H9 (cell line): Measurements from ENCODE around the gene GRID1. TPM values are rescaled to one million over a fixed set of nuclear protein-coding genes. Genes with fewer than 3 reads are reported as not detected.

Source experiments
- DNase-seq: peaks from one replicate; pipeline ENCODE4 v3.0.0-alpha.2; 2017
- H2AFZ ChIP-seq: one replicate; pipeline ENCODE4 v1.6.1; 2013; ENCODE audit warnings: mild to moderate bottlenecking, low read length, control low read depth, moderate library complexity
- H2AK5ac ChIP-seq: 2 replicates; pipeline ENCODE4 v1.6.1; 2013; ENCODE audit warnings: low read length, control low read depth, mixed read lengths; ENCODE audit not compliant: insufficient read length
- H2BK120ac ChIP-seq: one replicate; pipeline ENCODE4 v1.6.1; 2013; ENCODE audit warnings: low read depth, mild to moderate bottlenecking, low read length, control low read depth, inconsistent platforms; ENCODE audit not compliant: poor library complexity, severe bottlenecking
- H2BK12ac ChIP-seq: 2 replicates; pipeline ENCODE4 v1.6.1; 2013; ENCODE audit warnings: low read length, control low read depth, mixed read lengths, low read depth; ENCODE audit not compliant: insufficient read length
- H2BK15ac ChIP-seq: 2 replicates; pipeline ENCODE4 v1.6.1; 2013; ENCODE audit warnings: low read depth, low read length, control low read depth
- H2BK20ac ChIP-seq: one replicate; pipeline ENCODE4 v1.6.1; 2013; ENCODE audit warnings: low read depth, mild to moderate bottlenecking, low read length, control low read depth, inconsistent platforms; ENCODE audit not compliant: poor library complexity, severe bottlenecking
- H2BK5ac ChIP-seq: 2 replicates; pipeline ENCODE4 v1.6.1; 2013; ENCODE audit warnings: low read length, control low read depth, mixed read lengths; ENCODE audit not compliant: insufficient read length
- H3K14ac ChIP-seq: 2 replicates; pipeline ENCODE4 v1.6.1; 2013; ENCODE audit warnings: low read length, control low read depth; ENCODE audit not compliant: insufficient read depth
- H3K18ac ChIP-seq: 2 replicates; pipeline ENCODE4 v1.6.1; 2013; ENCODE audit warnings: low read depth, mild to moderate bottlenecking, mixed read lengths, low read length, control low read depth; ENCODE audit not compliant: insufficient read length
- H3K23ac ChIP-seq: 2 replicates; pipeline ENCODE4 v1.6.1; 2013; ENCODE audit warnings: low read length, control low read depth, mixed read lengths, low read depth; ENCODE audit not compliant: insufficient read length
- H3K23me2 ChIP-seq: 2 replicates; pipeline ENCODE4 v1.6.1; 2013; ENCODE audit warnings: low read depth, mild to moderate bottlenecking, mixed read lengths, low read length, control low read depth; ENCODE audit not compliant: insufficient read length, poor library complexity, severe bottlenecking
- H3K27ac ChIP-seq: 2 replicates; pipeline ENCODE4 v1.5.1; 2013; ENCODE audit warnings: low read length, control low read depth, mixed read lengths, low read depth; ENCODE audit not compliant: insufficient read length
- H3K27me3 ChIP-seq: 2 replicates; pipeline ENCODE4 v1.6.1; 2013; ENCODE audit warnings: low read length, control low read depth, inconsistent platforms; ENCODE audit not compliant: insufficient read depth
- H3K4ac ChIP-seq: 2 replicates; pipeline ENCODE4 v1.6.1; 2013; ENCODE audit warnings: low read depth, mild to moderate bottlenecking, control low read depth, inconsistent platforms, low read length, moderate library complexity
- H3K4me1 ChIP-seq: 2 replicates; pipeline ENCODE4 v1.6.1; 2013; ENCODE audit warnings: low read length, control low read depth, inconsistent platforms; ENCODE audit not compliant: insufficient read depth
- H3K4me2 ChIP-seq: 2 replicates; pipeline ENCODE4 v1.6.1; 2013; ENCODE audit warnings: low read length, control low read depth, mixed read lengths; ENCODE audit not compliant: insufficient read length, insufficient read depth
- H3K56ac ChIP-seq: 2 replicates; pipeline ENCODE4 v1.6.1; 2013; ENCODE audit warnings: low read depth, mild to moderate bottlenecking, mixed read lengths, low read length, control low read depth; ENCODE audit not compliant: insufficient read length
- H3K79me1 ChIP-seq: 2 replicates; pipeline ENCODE4 v1.6.1; 2013; ENCODE audit warnings: low read depth, mild to moderate bottlenecking, moderate library complexity, low read length, control low read depth, inconsistent platforms; ENCODE audit not compliant: insufficient read depth, poor library complexity, severe bottlenecking
- H3K79me2 ChIP-seq: 2 replicates; pipeline ENCODE4 v1.6.1; 2013; ENCODE audit warnings: low read length, control low read depth, inconsistent platforms; ENCODE audit not compliant: insufficient read depth
- H3K9ac ChIP-seq: 2 replicates; pipeline ENCODE4 v1.6.1; 2013; ENCODE audit warnings: low read length, control low read depth, mixed read lengths; ENCODE audit not compliant: insufficient read length; ENCODE audit errors: extremely low read depth
- H3K9me3 ChIP-seq: one replicate; pipeline ENCODE4 v1.6.1; 2013; ENCODE audit warnings: low read depth, low read length, inconsistent platforms; ENCODE audit not compliant: control insufficient read depth
- H3T11ph ChIP-seq: one replicate; pipeline ENCODE4 v1.6.1; 2013; ENCODE audit warnings: mild to moderate bottlenecking, low read length, control low read depth, inconsistent platforms
- H4K20me1 ChIP-seq: one replicate; pipeline ENCODE4 v1.6.1; 2013; ENCODE audit not compliant: control insufficient read depth, insufficient read length, insufficient read depth
- H4K5ac ChIP-seq: 2 replicates; pipeline ENCODE4 v1.6.1; 2013; ENCODE audit warnings: low read depth, mild to moderate bottlenecking, mixed read lengths, low read length, control low read depth; ENCODE audit not compliant: insufficient read length
- H4K8ac ChIP-seq: replicated peaks from 2 replicates; pipeline ENCODE4 v1.6.1; 2013; ENCODE audit warnings: low read length, control low read depth, mixed read lengths, low read depth; ENCODE audit not compliant: insufficient read length
- H4K91ac ChIP-seq: 2 replicates; pipeline ENCODE4 v1.6.1; 2013; ENCODE audit warnings: low read depth, mild to moderate bottlenecking, moderate library complexity, mixed read lengths, low read length, control low read depth; ENCODE audit not compliant: insufficient read length
- H3K27ac Mint-ChIP-seq, 3 experiments: 2 replicates in 2 of 3; 3 replicates in 1 of 3; pipeline ENCODE4 v1.8.0; 2020 to 2021; ENCODE audit warnings: mixed read lengths in 3 of 3, mild to moderate bottlenecking in 1 of 3, moderate library complexity in 1 of 3
- H3K27me3 Mint-ChIP-seq: 2 replicates; pipeline ENCODE4 v1.8.0; 2021; ENCODE audit warnings: low read depth, mild to moderate bottlenecking, moderate library complexity, mixed read lengths
- H3K36me3 Mint-ChIP-seq, 3 experiments: 2 replicates in 2 of 3; 3 replicates in 1 of 3; pipeline ENCODE4 v1.8.0; 2020 to 2021; ENCODE audit warnings: low read depth in 3 of 3, mixed read lengths in 3 of 3; ENCODE audit not compliant: insufficient read depth in 1 of 3
- H3K4me1 Mint-ChIP-seq, 2 experiments: 2 replicates each; pipeline ENCODE4 v1.8.0; 2020; ENCODE audit warnings: mixed read lengths in 2 of 2
- H3K4me3 Mint-ChIP-seq, 2 experiments: 2 replicates in 1 of 2; 3 replicates in 1 of 2; pipeline ENCODE4 v1.8.0; 2020 to 2021; ENCODE audit warnings: mild to moderate bottlenecking in 2 of 2, mixed read lengths in 2 of 2, moderate library complexity in 1 of 2
- H3K9me3 Mint-ChIP-seq, 2 experiments: 2 replicates in 1 of 2; 3 replicates in 1 of 2; pipeline ENCODE4 v1.8.0; 2020; ENCODE audit warnings: mild to moderate bottlenecking in 2 of 2, mixed read lengths in 2 of 2, moderate library complexity in 1 of 2
- WGBS: extraction: QIAGEN DNeasy Blood & Tissue Kit; methylation state at CpG from one replicate; pipeline ENCODE4 v1.1.7; 2013; ENCODE audit warnings: missing lambda C conversion rate, low lambda C conversion rate, mixed read lengths; ENCODE audit not compliant: insufficient read length; ENCODE audit errors: extremely low coverage; 5-methylcytosine and 5-hydroxymethylcytosine counted together
- total RNA-seq: library from RNA; stranded (reverse); gene quantifications from 2 replicates; pipeline ENCODE4 v1.2.1, GENCODE V29; 2021
- TF ChIP-seq, protein P1 (sequence below): fragments of 200-600 bp; sonication (generic); conservative IDR thresholded peaks from 3 replicates; pipeline ENCODE4 v1.8.0; 2021; ENCODE audit warnings: antibody characterized with exemption, mild to moderate bottlenecking

GRID1 gene
- total RNA-seq, 1 experiment from 2014 or later, result 0.35 TPM

GRCh38 chr10:85858776-85859515, 507.6 kb downstream of the GRID1 start:
- H3K9ac ChIP-seq, result no peak overlapping the region
- Mint-ChIP-seq H3K4me3 (no peak overlapping the region), H3K4me1 (peaks cover 12 to 16% of the 10 kb centered on the region in 2 experiments), H3K27me3 (no peaks in the 10 kb centered on the region; the same call in 1 of the 2 replicates), H3K9me3 (peaks cover 0 to 5% of the 10 kb centered on the region in 2 experiments; a peak in 2 of 5 replicates), H3K27ac (no peak overlapping the region), H3K36me3 (peaks cover 0 to 4% (median 0%) of the 10 kb centered on the region in 3 experiments; a peak in 1 of 7 replicates)
- TF ChIP-seq, protein P1, sequence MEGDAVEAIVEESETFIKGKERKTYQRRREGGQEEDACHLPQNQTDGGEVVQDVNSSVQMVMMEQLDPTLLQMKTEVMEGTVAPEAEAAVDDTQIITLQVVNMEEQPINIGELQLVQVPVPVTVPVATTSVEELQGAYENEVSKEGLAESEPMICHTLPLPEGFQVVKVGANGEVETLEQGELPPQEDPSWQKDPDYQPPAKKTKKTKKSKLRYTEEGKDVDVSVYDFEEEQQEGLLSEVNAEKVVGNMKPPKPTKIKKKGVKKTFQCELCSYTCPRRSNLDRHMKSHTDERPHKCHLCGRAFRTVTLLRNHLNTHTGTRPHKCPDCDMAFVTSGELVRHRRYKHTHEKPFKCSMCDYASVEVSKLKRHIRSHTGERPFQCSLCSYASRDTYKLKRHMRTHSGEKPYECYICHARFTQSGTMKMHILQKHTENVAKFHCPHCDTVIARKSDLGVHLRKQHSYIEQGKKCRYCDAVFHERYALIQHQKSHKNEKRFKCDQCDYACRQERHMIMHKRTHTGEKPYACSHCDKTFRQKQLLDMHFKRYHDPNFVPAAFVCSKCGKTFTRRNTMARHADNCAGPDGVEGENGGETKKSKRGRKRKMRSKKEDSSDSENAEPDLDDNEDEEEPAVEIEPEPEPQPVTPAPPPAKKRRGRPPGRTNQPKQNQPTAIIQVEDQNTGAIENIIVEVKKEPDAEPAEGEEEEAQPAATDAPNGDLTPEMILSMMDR, result no peak
- H3K4me1 ChIP-seq, result no peaks in the 10 kb centered on the region
- no peak overlapping the region for H3K27ac ChIP-seq
- no peak overlapping the region for H3K23ac ChIP-seq
- H3K56ac ChIP-seq, result no peak overlapping the region
- H3K79me1 ChIP-seq, result no peaks in the 10 kb centered on the region
- H3K18ac ChIP-seq, result no peak overlapping the region
- no peak overlapping the region for H2BK15ac ChIP-seq
- DNase-seq, result no peak
- no peak overlapping the region for H4K5ac ChIP-seq
- H3T11ph ChIP-seq, result no peak overlapping the region
- no peak overlapping the region for H2BK5ac ChIP-seq
- WGBS, result 100% methylated on average over 1 of the region's 3 CpGs
- no peak overlapping the region for H2BK20ac ChIP-seq
- H3K14ac ChIP-seq, result no peak overlapping the region
- H3K79me2 ChIP-seq, result no peaks in the 10 kb centered on the region
- no peaks in the 10 kb centered on the region for H3K23me2 ChIP-seq
- no peak overlapping the region for H3K4me2 ChIP-seq
- no peaks in the 10 kb centered on the region for H3K9me3 ChIP-seq
- H3K27me3 ChIP-seq, result no peaks in the 10 kb centered on the region
- H3K4ac ChIP-seq, result no peak overlapping the region
- no peak overlapping the region for H2BK12ac ChIP-seq
- no peak overlapping the region for H2AK5ac ChIP-seq
- H4K20me1 ChIP-seq, result no peaks in the 10 kb centered on the region
- H4K8ac ChIP-seq, result no peak overlapping the region
- H4K91ac ChIP-seq, result no peak overlapping the region
- no peak overlapping the region for H2AFZ ChIP-seq
- H2BK120ac ChIP-seq, result no peak overlapping the region
